Measurements from ENCODE around the gene SCARF2.
"Not testable (repeated sequence)": the region's sequence is repeated elsewhere in the genome, so short reads cannot be mapped to it uniquely, and the experiment has no call there.

GRCh38 chr22:20415699-20416098, 21.9 kb downstream of the SCARF2 start:
- TF ChIP-seq EZH2 (IDR thresholded peaks at IDR 0.05; ENCODE audit: borderline replicate concordance, insufficient read depth, low read depth, low read length, poor library complexity, severe bottlenecking); CTCF (IDR thresholded peaks at IDR 0.05): not testable (repeated sequence)

All from B cell (primary cell).